Gastroesophageal sphincter (tissue), 4 donors: Measurements from ENCODE around the gene SLC29A3. TPM values are rescaled to one million over a fixed set of nuclear protein-coding genes. Genes with fewer than 3 reads are reported as not detected.
"Not testable (repeated sequence)": the region's sequence is repeated elsewhere in the genome, so short reads cannot be mapped to it uniquely, and the experiment has no call there.

Source experiments
- ATAC-seq: fragments of 150-250 bp; one replicate; pipeline ENCODE4 v1.9.1; 2016; ENCODE audit warnings: mild to moderate bottlenecking, moderate library complexity
- H3K27ac ChIP-seq, 4 donors: fragments of 200-600 bp; sonication (generic) in 3 of 4; 1 replicate in 3 of 4; 2 replicates in 1 of 4; pipeline ENCODE4 v1.5.1; 2016 to 2019
- H3K27me3 ChIP-seq: fragments of 200-600 bp; sonication (generic); one replicate; pipeline ENCODE4 v1.5.1; 2019
- H3K36me3 ChIP-seq, 2 donors: fragments of 200-600 bp; sonication (generic); one replicate each; pipeline ENCODE4 v1.5.1; 2019; ENCODE audit warnings: control low read depth in 1 of 2
- H3K4me1 ChIP-seq, 3 donors: fragments of 200-600 bp; sonication (generic); 1 replicate in 2 of 3; 2 replicates in 1 of 3; pipeline ENCODE4 v1.5.1; 2016 to 2019; ENCODE audit warnings: control low read depth in 2 of 3
- H3K4me3 ChIP-seq, 2 donors: fragments of 200-600 bp; sonication (generic); one replicate each; pipeline ENCODE4 v1.5.1; 2019; ENCODE audit warnings: mild to moderate bottlenecking in 1 of 2, moderate library complexity in 1 of 2
- H3K9me3 ChIP-seq, 3 donors: fragments of 200-600 bp; sonication (generic); one replicate each; pipeline ENCODE4 v1.5.1; 2017 to 2019; ENCODE audit warnings: control low read depth in 2 of 3
- CTCF ChIP-seq, 4 experiments: fragments of 200-600 bp in 2 of 4; fragments of 450-650 bp in 2 of 4; sonication (generic) in 1 of 4; IDR thresholded peaks; one replicate each; pipeline ENCODE4 v1.5.1; 2017 to 2019; ENCODE audit warnings: antibody characterized with exemption in 4 of 4, mild to moderate bottlenecking in 2 of 4, moderate library complexity in 2 of 4
- EP300 ChIP-seq: sonication (generic); formaldehyde crosslinking; IDR thresholded peaks from one replicate; pipeline ENCODE4 v1.6.1; 2017; ENCODE audit warnings: antibody characterized with exemption, mild to moderate bottlenecking
- POLR2A ChIP-seq, 2 donors: fragments of 450-650 bp; IDR thresholded peaks; one replicate each; pipeline ENCODE4 v1.6.1; 2017; ENCODE audit warnings: antibody characterized with exemption in 2 of 2, mild to moderate bottlenecking in 2 of 2, moderate library complexity in 1 of 2
- POLR2AphosphoS5 ChIP-seq: sonication (generic); formaldehyde crosslinking; IDR thresholded peaks from one replicate; pipeline ENCODE4 v1.6.1; 2017; ENCODE audit warnings: antibody characterized with exemption
- WGBS, 2 donors: methylation state at CpG; one replicate each; pipeline ENCODE4 v1.1.5; 2018; ENCODE audit warnings: low coverage in 1 of 2; 5-methylcytosine and 5-hydroxymethylcytosine counted together
- total RNA-seq, 4 donors: library from RNA; depleted of rRNA; stranded (reverse); fragments of >200 nt; gene quantifications; one replicate each; pipeline ENCODE4 v1.1.0, GENCODE V29; 2016

SLC29A3 gene
- total RNA-seq, 4 donors from 2014 or later: 3.3 to 9.8 (median 4.9) TPM

GRCh38 chr10:71295641-71296040, 23.4 kb upstream of the SLC29A3 start:
- Histone ChIP-seq H3K9me3 (no peaks in the 10 kb centered on the region), H3K27me3 (no peaks in the 10 kb centered on the region), H3K27ac (no peak overlapping the region), H3K4me3 (no peak overlapping the region), H3K4me1 (no peaks in the 10 kb centered on the region), H3K36me3 (peaks cover 0 to 52% of the 10 kb centered on the region in 2 donors)
- WGBS, 2 donors: 85% methylated on average over 4 of the region's 9 CpGs; no CpG with 5 or more reads in 1 of the 2 donors
- no peak for ATAC-seq
- TF ChIP-seq POLR2AphosphoS5: no peak
- TF ChIP-seq EP300: no peak
- TF ChIP-seq CTCF (IDR thresholded peaks at IDR 0.05): no peak
- TF ChIP-seq POLR2A (IDR thresholded peaks at IDR 0.05): no peak

GRCh38 chr10:71296086-71296485, 23.0 kb upstream of the SLC29A3 start:
- Histone ChIP-seq H3K4me1 (no peaks in the 10 kb centered on the region), H3K27ac (no peak overlapping the region), H3K4me3 (no peak overlapping the region), H3K9me3 (no peaks in the 10 kb centered on the region), H3K27me3 (no peaks in the 10 kb centered on the region), H3K36me3 (peaks cover 0 to 50% of the 10 kb centered on the region in 2 donors)
- no peak for ATAC-seq
- TF ChIP-seq EP300 (no peak), POLR2A (IDR thresholded peaks at IDR 0.05) (no peak), CTCF (IDR thresholded peaks at IDR 0.05) (no peak), POLR2AphosphoS5 (no peak)
- 96% methylated on average over 4 of the region's 5 CpGs; no CpG with 5 or more reads in 1 of the 2 donors for WGBS, 2 donors

GRCh38 chr10:71296811-71297210, 22.2 kb upstream of the SLC29A3 start:
- peaks cover 0 to 44% of the 10 kb centered on the region in 2 donors for H3K36me3 ChIP-seq

DNA sequence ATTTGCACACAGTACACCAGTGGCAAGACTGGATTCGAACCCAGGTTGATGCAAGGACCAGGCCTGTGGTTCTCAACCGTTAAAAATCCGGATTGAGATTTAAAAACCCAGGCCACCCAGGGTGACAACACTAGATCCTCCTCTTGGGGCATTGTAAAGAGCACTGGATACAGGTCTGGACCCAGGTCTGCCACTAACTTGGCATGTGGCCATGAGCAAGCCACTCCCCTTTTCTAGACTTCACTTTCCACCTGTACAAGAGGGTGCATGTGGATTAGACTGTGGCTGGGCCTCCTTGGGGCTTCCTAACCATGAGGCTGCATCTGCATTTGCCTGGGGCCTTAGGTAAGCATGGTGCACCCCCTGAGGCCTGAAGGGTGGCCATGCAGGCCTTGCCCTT, 21.7 kb upstream of the SLC29A3 start:
- H3K4me3 ChIP-seq: no peak overlapping the region
- TF ChIP-seq EP300: no peak
- no peak for TF ChIP-seq POLR2A (IDR thresholded peaks at IDR 0.05)
- TF ChIP-seq CTCF (IDR thresholded peaks at IDR 0.05): no peak
- no peak for TF ChIP-seq POLR2AphosphoS5
- no peaks in the 10 kb centered on the region for H3K27me3 ChIP-seq
- H3K27ac ChIP-seq: no peak overlapping the region
- H3K36me3 ChIP-seq: peaks cover 0 to 39% of the 10 kb centered on the region in 2 donors
- no peak for ATAC-seq
- H3K9me3 ChIP-seq: no peaks in the 10 kb centered on the region
- no peaks in the 10 kb centered on the region for H3K4me1 ChIP-seq
- 85 to 90% methylated on average over 2 to 3 of the region's 3 CpGs for WGBS, 2 donors

More at GRCh38 chr10:71296811-71297210, 22.2 kb upstream of the SLC29A3 start:
- not testable (repeated sequence) for H3K4me1 ChIP-seq, H3K27ac ChIP-seq, ATAC-seq, H3K27me3 ChIP-seq, H3K9me3 ChIP-seq, H3K4me3 ChIP-seq
- 82 to 90% methylated on average over 5 to 7 of the region's 13 CpGs for WGBS, 2 donors

DNA sequence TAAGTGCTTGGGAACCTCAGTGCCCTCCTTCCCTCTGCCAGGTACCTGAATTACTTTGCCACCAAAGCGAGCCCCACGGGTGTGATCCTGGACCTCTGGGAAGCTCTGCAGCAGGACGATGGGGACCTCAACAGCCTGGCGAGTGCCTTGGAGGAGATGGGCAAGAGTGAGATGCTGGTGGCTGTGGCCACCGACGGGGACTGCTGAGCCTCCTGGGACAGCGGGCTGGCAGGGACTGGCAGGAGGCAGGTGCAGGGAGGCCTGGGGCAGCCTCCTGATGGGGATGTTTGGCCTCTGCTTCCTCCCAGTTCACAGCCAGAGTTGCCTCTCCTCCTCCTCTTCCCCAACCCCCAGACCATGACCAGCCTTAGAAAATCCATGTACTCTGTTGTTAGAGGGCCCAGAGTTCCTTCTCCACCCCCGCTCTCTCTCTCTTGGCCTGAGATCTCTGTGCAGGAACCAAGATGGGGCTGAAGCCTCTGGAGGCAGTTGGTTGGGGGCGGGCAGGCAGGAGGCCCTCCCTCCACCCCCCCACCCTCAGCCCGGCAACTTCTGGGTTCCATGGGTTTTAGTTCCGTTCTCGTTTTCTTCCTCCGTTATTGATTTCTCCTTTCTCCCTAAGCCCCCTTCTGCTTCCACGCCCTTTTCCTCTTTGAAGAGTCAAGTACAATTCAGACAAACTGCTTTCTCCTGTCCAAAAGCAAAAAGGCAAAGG, 19.8 kb upstream of the SLC29A3 start:
- Histone ChIP-seq H3K27me3 (no peaks in the 10 kb centered on the region), H3K27ac (no peak overlapping the region), H3K4me1 (no peaks in the 10 kb centered on the region), H3K4me3 (no peak overlapping the region), H3K9me3 (no peaks in the 10 kb centered on the region), H3K36me3 (peaks cover 0 to 26% of the 10 kb centered on the region in 2 donors)
- ATAC-seq: no peak
- WGBS, 2 donors: 89 to 100% methylated on average over 2 to 9 of the region's 14 CpGs
- no peak for TF ChIP-seq POLR2AphosphoS5
- TF ChIP-seq POLR2A (IDR thresholded peaks at IDR 0.05): no peak
- TF ChIP-seq EP300: no peak
- no peak for TF ChIP-seq CTCF (IDR thresholded peaks at IDR 0.05)
